Measurements from ENCODE around the gene EML2.

EML2 gene

DNA sequence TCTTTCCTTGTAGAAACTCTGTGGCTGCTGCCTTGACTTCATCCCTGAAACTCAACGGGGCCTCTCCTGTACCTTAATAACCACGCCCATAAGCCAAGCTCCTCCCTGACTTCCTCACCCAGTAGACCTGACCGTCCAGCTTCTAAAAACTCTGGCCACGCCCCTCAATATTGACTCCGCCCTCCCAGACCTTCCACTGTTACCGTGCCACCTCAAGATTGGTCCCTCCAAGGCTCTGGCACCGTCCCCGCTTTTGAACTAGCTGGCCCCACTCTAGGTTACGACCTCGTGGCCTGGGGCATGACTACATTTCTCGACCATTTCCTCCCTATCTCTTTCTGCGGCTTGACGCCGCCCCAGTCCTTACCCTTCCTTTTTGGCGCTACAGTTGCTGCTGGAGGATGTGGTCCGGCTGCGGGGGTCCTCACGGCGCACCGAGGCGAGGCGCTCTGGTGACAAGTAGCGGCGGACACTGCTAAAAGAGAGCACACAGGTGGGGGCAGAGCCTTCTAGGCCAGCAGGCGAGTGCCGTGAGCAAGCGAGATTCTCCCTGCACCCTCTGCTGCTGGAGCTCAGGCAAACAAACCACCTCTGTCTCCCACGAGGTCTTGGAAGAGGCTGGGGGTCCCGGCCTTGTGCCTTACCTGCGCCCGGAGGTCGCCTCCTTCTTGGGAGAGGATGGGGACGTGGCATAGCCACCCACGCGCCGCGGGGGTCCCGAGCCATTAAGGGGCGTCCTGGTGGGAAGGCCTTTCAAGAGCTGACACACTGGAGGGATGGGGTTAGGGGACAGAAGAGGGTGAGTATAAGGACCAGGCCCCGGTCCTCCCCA, 2.3 kb upstream of the EML2 start:
- peak overlapping the region; percentile 37 for H3K4me3 ChIP-seq (replicated peaks; ENCODE audit: low read depth, low read length)
- peak; percentile 69 for DNase-seq (ENCODE audit: low read depth)
- no peak for TF ChIP-seq CTCF (IDR thresholded peaks at IDR 0.05; ENCODE audit: low read length, missing control alignments)

DNA sequence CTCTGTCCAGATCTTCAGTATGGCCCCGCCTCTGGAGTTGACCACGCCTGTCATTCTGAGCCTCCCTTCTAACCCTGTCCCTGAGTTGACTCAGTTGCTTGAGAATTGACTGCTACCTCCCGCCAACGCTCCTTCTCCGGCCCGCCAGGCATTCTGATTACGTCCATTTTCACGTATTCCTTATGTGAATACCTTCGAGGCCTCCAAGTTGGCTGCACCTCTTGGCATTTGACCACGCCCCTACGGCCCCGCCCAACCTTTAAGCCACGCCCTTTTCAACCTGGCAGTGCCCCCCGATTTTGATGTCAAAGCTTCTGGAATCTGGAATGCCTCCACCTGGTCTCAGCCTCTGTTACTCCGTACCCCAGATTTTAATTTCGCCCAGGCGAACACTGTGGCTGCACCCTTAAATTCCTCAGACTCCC, 1.7 kb upstream of the EML2 start:
- no peak overlapping the region for H3K4me3 ChIP-seq (replicated peaks; ENCODE audit: low read depth, low read length)
- TF ChIP-seq CTCF (IDR thresholded peaks at IDR 0.05; ENCODE audit: low read length, missing control alignments): no peak
- DNase-seq (ENCODE audit: low read depth): no peak

DNA sequence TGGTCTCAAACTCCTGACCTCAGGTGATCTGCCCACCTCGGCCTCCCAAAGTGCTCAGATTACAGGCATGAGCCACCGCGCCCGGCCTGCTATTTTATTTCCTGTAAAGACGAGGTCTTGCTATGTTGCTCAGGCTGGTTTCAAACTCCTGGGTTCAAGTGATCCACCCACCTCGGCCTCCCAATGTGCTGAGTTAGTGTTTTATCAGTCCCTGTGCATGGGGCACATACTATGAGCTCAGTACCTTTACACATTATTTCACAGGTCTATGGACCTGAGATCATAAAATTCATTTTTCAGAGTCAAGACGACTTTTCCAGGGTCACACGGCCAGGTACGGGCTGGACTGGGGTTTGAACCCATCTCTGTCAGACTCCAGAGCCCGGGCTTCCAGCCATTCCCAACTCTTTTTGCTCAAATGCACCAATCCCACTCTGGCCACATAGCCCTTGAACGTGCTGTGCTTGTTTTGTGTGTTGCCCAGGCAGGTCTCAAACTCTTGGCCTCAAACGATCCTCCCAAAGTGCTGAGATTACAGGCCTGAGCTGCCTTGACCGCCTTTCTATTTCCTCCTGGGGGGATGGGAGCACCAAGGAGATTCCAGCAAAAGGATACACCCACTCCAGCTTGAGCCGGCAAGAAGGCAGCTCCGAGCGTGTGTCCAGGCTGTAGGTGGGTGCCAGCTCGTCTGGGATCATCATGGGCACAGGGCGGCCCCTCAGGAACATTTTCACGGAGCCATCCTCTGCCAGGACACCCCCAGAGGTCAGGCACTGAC, 1.1 kb downstream of the EML2 start:
- TF ChIP-seq CTCF (IDR thresholded peaks at IDR 0.05; ENCODE audit: low read length, missing control alignments): no peak
- H3K4me3 ChIP-seq (replicated peaks; ENCODE audit: low read depth, low read length): peak overlapping the region; percentile 74
- DNase-seq (ENCODE audit: low read depth): peak; percentile 72

DNA sequence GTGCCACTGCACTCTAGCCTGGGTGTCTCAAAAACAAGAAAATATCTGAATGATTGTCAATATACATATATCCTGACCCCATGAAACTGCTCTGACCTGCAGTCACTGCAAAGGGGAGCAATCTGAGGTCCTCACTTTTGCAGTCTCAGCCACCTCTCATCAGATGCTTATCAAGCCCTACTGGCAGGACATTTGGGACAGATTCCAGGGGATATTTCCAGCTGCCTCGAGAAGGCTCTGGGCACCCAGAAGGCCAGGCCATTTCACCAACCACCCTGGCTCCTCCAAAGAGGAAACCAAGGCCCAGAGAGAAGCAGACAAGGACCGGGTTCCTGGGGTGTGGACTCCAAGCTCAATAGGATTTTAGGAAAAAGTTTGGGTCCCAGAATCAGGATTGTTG, 2.3 kb downstream of the EML2 start:
- no peak for TF ChIP-seq CTCF (IDR thresholded peaks at IDR 0.05; ENCODE audit: low read length, missing control alignments)
- no peak for DNase-seq (ENCODE audit: low read depth)
- no peak overlapping the region for H3K4me3 ChIP-seq (replicated peaks; ENCODE audit: low read depth, low read length)

DNA sequence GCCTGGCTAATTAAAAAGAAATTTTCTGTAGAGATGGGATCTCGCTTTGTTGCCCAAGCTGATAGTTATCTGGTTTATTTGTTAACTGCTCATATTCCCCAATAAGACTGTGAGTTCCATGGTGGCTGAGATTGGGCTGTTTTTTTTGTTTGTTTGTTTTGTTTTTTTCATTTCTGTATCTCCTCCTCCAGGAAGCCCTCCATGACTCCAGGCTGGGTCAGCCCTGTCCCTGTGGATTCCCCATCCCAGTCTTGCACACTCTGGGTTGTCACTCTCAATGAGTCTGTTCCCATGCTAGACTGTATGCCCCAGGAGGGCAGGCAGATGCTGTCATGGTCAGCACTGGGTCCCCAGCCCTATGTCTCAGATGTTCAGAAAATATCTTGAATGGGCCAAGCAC, 2.9 kb downstream of the EML2 start:
- H3K4me3 ChIP-seq (replicated peaks; ENCODE audit: low read depth, low read length): no peak overlapping the region
- TF ChIP-seq CTCF (IDR thresholded peaks at IDR 0.05; ENCODE audit: low read length, missing control alignments): no peak
- no peak for DNase-seq (ENCODE audit: low read depth)

DNA sequence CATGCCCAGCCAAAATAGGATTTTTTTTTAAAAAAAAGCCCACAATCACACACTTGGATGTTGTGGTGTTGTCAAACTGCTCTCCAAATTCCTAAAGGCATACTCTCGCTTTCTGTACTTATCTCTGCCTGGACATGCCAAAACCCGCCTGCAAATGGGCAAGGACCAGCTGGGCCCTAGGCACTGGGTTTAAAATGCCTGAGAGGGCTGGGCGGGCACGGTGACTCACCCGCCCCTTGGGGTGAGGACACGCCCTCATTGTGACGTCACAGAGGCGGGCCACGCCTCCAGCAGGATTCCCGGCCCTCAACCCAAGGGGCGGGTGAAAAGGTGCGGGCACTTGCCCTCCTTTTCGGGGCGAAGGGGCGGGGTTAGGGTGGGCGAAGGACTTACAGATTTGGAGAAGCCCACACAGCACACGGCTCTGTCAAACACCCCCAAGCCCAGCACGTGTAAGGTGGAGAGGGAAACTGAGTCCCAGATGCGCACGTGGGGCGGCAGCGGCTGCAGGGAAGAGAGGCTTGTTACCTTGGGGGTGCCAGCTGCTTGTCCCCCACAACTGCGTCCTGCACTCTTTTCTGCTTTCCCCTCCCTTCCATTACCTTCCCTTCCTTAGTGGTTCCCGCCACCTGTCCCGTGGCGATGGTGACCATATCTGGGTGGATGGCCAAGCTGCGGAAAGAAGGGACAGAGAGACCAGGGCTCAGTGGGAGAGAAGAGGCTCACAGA, 6.6 kb downstream of the EML2 start:
- TF ChIP-seq CTCF (IDR thresholded peaks at IDR 0.05; ENCODE audit: low read length, missing control alignments): no peak
- DNase-seq (ENCODE audit: low read depth): peak; percentile 91
- no peak overlapping the region for H3K4me3 ChIP-seq (replicated peaks; ENCODE audit: low read depth, low read length)

Measured in fibroblast of pulmonary artery (primary cell).